RWPE1 (cell line): ENCODE data around the gene DPY19L2.

Source experiments
- CTCF ChIA-PET: fragments of 350-600 bp; sonication (Branson Sonifier 250); formaldehyde crosslinking; extraction: SDS; loops from one replicate; lab custom pipeline; 2021; lab: Yijun Ruan, JAX
- POLR2A ChIA-PET: fragments of 400-600 bp; formaldehyde crosslinking; extraction: SDS; loops from one replicate; lab custom pipeline; 2020; ENCODE audit warnings: antibody characterized with exemption; ENCODE audit not compliant: low non-redundant PET; lab: Yijun Ruan, JAX
- DNase-seq: peaks from one replicate; pipeline ENCODE4 v3.0.0; 2012; ENCODE audit warnings: low spot score
- H3K27ac ChIP-seq: fragments of 450-650 bp; 2 replicates; pipeline ENCODE4 v1.5.1; 2017
- TF ChIP-seq, protein P1 (sequence below): fragments of 450-650 bp; conservative IDR thresholded peaks from 2 replicates; pipeline ENCODE4 v1.5.1; 2017; ENCODE audit warnings: low read depth, mild to moderate bottlenecking

Gene DPY19L2

GRCh38 chr12:63525831-63526230, 142.5 kb downstream of the DPY19L2 start:
- no peak overlapping the region for H3K27ac ChIP-seq
- ChIA-PET CTCF (no interaction called here), POLR2A (no interaction called here)
- TF ChIP-seq, protein P1, sequence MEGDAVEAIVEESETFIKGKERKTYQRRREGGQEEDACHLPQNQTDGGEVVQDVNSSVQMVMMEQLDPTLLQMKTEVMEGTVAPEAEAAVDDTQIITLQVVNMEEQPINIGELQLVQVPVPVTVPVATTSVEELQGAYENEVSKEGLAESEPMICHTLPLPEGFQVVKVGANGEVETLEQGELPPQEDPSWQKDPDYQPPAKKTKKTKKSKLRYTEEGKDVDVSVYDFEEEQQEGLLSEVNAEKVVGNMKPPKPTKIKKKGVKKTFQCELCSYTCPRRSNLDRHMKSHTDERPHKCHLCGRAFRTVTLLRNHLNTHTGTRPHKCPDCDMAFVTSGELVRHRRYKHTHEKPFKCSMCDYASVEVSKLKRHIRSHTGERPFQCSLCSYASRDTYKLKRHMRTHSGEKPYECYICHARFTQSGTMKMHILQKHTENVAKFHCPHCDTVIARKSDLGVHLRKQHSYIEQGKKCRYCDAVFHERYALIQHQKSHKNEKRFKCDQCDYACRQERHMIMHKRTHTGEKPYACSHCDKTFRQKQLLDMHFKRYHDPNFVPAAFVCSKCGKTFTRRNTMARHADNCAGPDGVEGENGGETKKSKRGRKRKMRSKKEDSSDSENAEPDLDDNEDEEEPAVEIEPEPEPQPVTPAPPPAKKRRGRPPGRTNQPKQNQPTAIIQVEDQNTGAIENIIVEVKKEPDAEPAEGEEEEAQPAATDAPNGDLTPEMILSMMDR: no peak
- no peak for DNase-seq

DNA sequence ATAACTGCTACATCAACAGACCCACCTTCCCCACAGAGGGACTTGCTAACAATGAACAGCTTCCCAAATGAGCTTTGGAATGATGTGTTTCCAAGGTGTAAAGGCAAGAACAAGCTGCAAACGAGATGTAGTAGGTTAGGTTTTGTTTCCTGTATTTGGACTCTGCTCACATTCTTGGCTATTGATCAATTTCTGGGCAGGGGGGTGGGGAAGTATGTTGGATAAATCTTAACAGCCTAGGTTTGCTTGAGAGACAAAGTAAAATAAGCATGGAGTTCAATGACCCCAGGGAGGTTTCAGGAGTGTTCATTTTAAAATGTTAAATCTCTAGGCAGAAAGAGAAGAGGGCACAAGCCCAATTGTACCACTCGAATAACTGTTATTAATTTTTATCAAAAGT, 146.6 kb downstream of the DPY19L2 start:
- H3K27ac ChIP-seq: no peak overlapping the region
- no peak for DNase-seq
- CTCF ChIA-PET: interaction anchor here (0.6 kb wide), 1 partner anchor 611 kb away, joined by 3 read pairs; no protein-coding TSS in a partner anchor
- POLR2A ChIA-PET: interaction anchor here (0.6 kb wide), 1 partner anchor 11 kb away, joined by 6 read pairs; no protein-coding TSS in a partner anchor
- TF ChIP-seq, protein P1: no peak
